Activated CD8-positive, alpha-beta memory T cell treated with anti-CD3 and anti-CD28 coated beads, Interleukin-2, amount 50 U/mL, for 48 hours (primary cell): ENCODE data around the gene PRND.
"Not testable (repeated sequence)": the region's sequence is repeated elsewhere in the genome, so short reads cannot be mapped to it uniquely, and the experiment has no call there.

ENCODE experiments used
- DNase-seq: peaks from one replicate; pipeline ENCODE4 v3.0.0-alpha.2; 2020

PRND gene

GRCh38 chr20:4740774-4741431, 19.2 kb downstream of the PRND start:
- peak; percentile 88 for DNase-seq

- no peak for DNase-seq
These were observed 27.1 kb downstream of the PRND start for GRCh38 chr20:4748847-4749246.

GRCh38 chr20:4749326-4749725, 27.6 kb downstream of the PRND start:
- no peak for DNase-seq

DNA sequence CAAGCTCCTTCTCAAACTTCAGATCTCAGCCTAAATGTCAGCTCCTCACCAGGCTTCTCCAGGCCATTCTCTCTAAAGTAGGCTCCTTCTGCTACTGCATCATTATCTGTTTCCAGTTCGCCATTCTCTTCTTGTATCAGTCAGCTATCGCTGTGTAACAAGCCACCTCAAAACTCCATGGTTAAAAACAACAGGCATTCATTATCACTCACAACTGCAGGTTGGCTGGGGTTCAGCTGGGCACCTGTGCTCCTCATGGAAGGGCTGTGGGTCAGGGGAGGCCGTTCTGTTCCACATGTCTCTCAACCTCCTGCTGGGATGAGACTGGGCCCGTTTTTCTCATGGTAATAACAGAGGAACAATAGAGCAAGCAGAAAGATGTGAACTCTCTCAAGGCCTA, 28.7 kb downstream of the PRND start:
- no peak for DNase-seq

DNA sequence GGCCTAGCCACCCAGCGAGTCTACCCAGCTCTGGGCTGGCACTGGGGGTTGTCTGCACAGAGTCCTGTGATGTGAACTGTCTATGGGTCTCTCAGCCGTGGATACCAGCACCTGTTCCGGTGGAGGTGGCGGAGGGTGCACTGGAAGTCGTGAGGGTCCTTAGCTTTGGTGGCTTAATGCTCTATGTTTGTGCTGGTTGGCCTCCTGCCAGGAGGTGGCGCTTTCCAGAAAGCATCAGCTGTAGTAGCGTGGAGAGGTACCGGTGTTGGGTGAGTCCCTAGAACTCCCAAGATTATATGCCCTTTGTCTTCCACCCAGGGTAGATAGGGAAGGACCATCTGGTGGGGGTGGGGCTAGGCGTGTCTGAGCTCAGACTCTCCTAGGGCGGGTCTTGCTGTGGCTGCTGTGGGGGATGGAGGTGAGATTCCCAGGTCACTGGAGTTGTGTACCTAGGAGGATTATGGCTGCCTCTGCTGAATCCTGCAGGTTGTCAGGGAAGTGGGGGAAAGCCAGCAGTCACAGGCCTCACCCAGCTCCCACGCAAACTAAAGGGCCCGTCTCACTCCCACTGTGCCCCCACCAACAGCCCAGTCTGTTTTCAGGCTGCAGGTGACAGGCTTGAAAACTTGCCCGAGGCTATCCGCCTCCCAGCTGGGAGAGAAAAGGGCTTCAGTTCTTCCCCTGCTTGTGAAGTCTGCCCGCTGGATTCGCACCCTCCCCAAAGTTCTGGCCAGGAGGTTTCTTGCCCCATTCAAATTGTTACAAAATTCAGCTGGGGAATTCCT, 37.6 kb downstream of the PRND start:
- peak; percentile 73 for DNase-seq

GRCh38 chr20:4763261-4763660, 41.6 kb downstream of the PRND start:
- no peak for DNase-seq

DNA sequence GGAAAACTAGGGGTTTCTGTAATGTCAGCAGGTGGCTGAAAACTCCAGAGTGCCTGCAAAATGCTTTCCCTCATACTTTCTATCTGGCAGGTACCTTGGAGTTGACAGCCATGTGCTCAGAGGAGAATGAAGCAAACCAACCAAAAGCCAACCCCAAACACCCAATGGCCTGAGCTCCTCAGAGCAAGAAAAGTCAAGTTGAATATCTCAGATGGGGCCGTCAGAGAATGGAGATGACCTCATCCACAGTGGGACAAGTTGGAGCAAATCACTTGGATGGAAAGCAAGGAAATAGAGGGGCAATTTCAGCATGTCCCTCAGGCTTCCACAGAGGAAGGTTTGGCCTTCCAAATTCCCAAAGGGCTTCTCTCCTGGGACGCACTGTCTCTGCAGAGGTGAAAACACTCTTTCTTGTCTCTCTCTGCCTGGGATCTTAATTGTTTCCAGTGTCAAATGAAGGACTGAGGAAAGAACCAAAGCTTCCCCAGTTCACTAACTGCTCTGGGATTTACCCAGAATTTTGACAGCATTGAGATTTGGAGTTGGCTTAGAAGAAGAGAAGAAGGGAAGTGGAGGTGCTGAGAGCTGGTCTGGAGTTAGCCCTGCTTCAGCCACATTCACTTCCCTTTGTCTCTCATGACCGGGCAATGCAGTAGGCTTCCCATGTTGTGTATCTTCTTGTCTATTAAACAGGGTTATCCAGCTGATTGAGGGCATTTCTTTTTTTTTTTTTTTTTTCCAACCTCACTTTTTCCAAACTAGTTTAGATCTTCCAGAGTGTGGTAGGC, 42.2 kb downstream of the PRND start:
- no peak for DNase-seq

GRCh38 chr20:4764805-4765204, 43.1 kb downstream of the PRND start:
- DNase-seq, result no peak

DNA sequence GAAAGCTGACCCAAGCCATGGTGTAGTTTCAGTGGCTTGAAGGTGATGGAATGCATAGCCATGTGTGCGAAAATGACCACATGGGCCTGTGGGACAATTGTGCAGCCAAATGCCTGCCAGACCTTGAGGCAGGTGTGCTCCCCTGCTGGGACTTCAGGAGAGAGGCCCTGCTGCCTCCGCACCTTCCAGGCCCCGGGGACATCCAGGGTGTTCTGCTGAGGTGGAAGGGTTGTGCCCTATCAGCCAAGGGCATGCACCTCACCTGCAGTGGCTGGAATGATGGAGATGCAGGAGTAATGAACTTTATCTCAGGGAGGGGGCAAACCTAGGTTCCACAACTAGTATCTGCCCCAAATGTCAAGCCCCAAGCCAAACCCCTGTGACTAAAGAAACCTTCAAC, 44.0 kb downstream of the PRND start:
- DNase-seq, result no peak

DNA sequence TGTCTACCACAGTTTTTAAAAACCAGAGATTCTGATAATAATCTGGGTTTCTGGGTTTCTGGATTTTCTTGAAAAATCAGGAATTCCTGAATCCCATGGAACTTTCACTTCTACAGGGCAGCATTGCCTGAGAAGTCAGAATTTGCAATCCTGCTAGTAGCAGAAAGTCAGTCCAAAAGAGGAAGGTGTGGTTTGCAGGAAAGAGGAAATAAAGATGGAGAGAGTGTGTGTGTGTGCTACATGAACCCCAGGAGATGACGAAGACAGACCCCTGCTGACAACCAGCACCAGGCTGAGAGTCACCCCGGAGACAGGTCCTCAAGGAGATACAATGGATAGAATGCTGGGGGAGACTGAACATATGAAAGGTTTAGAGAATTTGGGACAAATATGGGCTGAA, 44.9 kb downstream of the PRND start:
- DNase-seq, result no peak

GRCh38 chr20:4767084-4767483, 45.4 kb downstream of the PRND start:
- no peak for DNase-seq

DNA sequence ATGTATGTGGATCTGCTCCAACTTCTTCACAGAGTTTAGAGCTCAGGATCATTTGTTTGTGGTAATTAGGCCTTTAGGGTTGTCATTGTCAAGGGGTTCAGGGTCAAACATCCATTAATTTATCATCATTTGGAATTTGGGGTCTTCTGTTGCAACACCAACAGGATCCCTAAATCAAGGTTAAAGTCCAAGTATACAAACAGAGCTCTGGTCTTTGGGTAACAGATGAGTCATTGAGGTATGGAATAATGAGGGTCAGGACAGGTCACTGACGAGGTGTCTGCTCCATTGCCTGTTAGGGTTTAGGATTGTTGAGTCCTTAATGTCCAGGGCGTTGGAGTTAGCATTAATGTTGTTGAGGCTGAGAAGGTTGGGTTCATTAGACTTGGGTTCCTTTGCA, 47.6 kb downstream of the PRND start:
- no peak for DNase-seq

DNA sequence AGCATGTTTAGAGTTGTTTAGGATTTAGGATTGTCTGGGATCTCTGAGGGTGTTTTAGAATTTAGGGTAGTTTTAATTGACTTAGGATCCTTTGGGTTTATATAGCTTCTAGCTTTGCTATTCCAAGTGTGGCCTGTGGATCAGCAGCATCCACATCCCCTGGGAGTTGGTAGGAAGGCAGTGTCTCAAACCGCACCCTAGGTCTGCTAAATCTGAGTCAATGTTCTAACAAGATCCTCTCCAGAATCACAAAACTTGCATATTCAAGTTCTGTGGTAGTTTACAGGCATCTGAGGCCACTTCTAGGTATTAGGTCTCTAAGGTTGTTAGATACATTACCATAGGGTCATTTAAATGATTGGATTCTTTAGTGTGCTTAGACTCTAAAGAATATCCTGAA, 48.3 kb downstream of the PRND start:
- DNase-seq, result no peak

- no peak for DNase-seq
These were observed 49.3 kb downstream of the PRND start for GRCh38 chr20:4771004-4771403.

- no peak for DNase-seq
These were observed 50.4 kb downstream of the PRND start for GRCh38 chr20:4772132-4772531.

GRCh38 chr20:4773014-4773413, 51.3 kb downstream of the PRND start:
- DNase-seq, result not testable (repeated sequence)

GRCh38 chr20:4773736-4774135, 52.0 kb downstream of the PRND start:
- DNase-seq, result no peak

DNA sequence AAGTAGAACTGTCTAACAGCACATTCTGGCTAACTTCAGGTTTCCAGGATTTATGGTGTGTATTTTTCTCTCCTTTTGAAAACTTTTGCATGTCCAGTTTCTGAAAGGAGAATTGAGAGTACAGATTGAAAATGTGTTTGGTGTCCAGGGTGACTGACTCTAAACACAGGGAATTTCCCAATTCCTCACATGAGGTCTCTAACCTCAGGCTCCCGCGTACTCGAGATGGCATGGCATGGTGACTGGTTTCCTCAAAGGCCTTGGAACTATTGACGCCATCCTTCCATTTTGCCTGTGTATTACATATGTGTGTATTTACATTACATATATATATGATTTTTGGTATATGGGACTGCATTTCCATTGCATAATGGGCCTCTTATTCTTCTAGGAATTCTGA, 52.5 kb downstream of the PRND start:
- DNase-seq, result no peak

GRCh38 chr20:4775322-4776078, 53.8 kb downstream of the PRND start:
- DNase-seq, result no peak

GRCh38 chr20:4776079-4776630, 54.4 kb downstream of the PRND start:
- no peak for DNase-seq
